Measurements from ENCODE around the gene ID4.

Gene ID4, protein sequence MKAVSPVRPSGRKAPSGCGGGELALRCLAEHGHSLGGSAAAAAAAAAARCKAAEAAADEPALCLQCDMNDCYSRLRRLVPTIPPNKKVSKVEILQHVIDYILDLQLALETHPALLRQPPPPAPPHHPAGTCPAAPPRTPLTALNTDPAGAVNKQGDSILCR

DNA sequence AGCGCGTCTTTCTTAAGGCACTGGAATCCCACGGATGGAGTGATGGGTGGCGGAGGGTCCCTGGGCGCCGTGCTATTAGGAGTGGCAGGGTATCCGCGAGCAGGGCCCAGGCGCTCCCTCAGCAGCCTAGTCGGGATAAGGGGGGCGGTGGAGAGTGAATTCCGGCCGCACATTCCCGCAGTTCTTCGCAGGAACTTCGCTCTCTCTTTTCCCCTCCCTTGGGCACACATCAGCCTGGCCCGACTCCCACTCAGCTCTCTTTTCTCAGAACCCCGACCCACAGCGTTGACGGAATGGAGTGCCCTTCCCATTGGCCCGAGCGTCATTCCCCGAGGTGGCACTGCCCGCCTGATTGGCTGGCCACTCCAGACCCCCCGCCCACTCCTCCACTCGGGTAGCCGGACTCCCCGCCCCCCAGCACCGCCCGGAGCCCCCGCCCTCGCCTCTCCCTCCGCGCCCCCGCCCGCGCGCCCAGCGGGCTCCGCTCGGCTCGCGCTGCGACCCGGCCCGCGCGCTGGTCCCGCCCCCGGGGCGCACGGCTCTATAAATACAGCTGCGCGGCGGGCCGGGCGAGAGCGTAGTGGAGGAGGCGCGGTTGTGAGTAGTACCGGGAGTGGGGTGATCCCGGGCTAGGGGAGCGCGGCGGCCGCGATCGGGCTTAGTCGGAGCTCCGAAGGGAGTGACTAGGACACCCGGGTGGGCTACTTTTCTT, at the start of gene ID4:
Gene ID4, plus strand, starts transcription at position 572 of the 712 bp plus-strand sequence. CDS start 385 bp downstream, outside the sequence.
- DNase-seq (ENCODE audit: low read depth): no peak

DNA sequence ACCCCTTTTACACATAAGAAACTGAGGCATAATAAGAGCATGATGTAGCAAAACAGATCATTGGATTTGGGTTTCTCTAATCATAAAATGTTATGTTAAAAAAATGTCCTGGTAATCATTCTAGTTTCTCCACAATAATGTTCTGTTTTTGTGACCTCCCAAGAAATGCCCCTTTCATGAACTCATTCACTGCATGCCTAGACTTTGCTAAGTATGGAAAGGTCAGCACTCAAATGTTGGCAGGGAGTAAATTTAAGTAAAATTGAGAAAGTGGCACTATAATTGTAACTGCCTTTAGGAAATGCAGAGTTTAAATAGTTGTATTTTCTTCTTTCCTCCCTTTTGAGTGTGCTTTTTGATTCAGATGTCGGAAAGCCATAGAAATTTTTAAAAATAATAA, 48.5 kb upstream of the ID4 start:
- no peak for DNase-seq (ENCODE audit: low read depth)

DNA sequence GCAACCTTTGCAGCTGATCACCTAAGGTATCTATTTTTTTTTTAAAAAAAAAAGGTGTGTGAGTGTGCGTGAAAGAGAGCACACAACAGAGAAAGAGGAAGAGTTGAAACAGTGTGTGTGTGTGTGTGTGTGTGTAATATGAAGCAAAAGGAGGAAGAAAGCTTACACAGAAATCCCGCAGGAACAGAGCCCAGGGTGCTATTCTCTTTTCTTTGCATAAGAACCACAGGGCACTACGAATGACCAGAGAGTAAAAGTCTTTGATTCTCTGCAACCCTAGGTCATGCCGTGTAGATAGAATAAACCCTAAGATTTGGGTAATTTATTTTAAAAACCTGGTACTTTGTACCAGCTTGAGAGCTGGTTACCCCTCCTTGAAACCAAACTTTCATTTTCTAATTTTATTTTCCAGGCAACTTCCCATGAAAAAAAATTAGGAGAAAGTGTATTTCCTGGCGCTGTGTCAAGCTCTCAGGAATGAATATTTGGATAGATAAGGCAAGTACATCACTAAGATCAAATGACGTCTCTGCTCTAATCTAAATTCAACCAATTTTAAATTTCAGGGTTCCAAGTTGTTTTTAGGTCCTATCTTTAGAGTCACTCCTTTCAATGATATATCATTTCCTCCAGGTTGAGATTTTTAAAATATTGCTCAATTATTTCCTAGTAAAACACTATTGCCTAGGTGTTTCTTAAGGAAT, 47.9 kb upstream of the ID4 start:
- DNase-seq (ENCODE audit: low read depth): no peak

DNA sequence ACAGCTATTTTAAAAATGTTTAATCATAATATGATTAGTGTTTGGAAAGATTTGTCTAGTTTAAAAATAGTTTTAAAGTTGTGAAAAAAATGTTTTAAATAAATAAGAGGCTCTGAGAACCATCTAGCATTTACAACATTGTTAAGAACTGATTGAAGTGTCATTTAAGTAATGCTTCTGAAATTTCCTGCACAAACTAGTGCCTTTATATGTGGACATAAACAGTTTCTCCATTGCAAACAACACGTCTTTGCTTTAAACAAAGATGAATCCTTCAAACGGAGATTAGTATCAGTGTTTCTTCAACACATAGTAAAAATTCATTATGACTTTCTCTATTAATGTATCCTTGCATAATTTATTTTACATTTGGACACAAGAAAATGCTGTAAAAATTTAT, 45.9 kb upstream of the ID4 start:
- no peak for DNase-seq (ENCODE audit: low read depth)

DNA sequence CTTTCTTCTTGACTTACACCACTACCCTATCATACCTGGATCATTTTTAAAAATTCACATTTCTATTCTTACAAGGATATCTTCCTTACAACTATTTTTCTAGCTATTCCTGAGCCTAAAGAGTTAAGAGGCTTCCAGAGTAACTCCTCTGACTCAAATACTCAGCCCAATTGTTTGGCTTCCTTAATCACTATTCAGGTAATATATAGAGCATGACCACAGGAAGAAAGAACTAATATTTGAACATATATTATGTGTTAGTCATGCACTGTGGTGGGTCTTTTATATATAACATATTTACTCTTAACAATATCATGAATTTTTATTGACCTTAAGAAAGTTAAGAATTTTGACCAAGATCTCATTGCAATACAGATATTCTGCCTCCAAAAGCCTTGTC, 42.0 kb upstream of the ID4 start:
- DNase-seq (ENCODE audit: low read depth): no peak

DNA sequence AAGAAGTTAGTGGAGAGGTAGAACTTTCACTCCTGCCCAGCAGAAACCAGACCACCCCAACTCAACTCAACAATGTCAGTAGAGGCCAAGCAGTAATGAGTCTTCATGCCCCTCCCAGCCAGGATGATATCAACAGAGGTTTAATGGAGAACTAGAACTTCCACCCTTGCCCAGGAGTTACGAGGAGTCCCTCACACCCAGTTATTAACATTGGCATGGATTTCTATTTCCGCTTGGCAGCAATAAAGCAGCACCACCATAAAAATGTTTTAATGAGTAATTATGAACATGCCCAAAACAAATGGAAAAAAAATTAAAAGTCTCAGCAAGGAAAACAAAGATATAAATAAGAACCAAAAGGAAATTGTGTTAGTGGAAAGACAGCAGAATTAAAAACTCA, 40.7 kb upstream of the ID4 start:
- DNase-seq (ENCODE audit: low read depth): no peak

DNA sequence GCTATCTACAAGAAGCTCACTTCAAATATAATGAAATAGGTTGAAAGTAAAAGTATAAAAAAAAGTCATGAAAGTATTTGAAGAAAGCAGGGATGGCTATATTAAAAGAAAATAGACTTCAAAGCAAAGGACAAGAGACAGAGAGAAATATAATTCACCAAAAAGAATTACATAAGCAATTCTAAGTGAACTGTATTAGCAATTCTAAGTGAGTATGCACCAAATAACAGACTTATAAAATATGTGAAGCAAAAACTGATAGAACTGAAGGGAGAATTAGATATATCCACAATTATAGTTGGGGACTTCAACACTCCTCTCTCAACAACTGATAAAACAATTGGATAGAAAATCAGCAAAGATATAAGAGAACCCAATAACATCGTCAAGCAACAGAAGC, 38.8 kb upstream of the ID4 start:
- DNase-seq (ENCODE audit: low read depth): no peak

DNA sequence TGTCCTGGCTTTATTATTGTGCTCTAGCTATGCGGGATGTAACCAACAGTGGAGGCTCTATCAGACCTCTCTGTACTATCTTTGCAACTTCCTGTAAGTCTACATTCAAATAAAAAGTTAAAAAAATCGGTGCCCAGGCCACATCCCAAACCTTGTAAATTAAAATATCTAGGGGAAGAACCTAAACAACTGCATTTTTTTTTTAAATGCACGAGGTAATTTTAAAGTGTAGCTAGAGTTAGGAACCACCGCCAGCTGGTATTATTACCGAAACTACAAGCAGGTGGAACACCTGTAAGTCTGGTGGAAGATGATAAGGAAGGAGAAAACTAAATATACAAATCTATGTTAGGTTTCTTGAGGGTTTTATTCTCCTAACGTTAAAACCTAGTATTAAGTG, 34.5 kb upstream of the ID4 start:
- DNase-seq (ENCODE audit: low read depth): no peak

DNA sequence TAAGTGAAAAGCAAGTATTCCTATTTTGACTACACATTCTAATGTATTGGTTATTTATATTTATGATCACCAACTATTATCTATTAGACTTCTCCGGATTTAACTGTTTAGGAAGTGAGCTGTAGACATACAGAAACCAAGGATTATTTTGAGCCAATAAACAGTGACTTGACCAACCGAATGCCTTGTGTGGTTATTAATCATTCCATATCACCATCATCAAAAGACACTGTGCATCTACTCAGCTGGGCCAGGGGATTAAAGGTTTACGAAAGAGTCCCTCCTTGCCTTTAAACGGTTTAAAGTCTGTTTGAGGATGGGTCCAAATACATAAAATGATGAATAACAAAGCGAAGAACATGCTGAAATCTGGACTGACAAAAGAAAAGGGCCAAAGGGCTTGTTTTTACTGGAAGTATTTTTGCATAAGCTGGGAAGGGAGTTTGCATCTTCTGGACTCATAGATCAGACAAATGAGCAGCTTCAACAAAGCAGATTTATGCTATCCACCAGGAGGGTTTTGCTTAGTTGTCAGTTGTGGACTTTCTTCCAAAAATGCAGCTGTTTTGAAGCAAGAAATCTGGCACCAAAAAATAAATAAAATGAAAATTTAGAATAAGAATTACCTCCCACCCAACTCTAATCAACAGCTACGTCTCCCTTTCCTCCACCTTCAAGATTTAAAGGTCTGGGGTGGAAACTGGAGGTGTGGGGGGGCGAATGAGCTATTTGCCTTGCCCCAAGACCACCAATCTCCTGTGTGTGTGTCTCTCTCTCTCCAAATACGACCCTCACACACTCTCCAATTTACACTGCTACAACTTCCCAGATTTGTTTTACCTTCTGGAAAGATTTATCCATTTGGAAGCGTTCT, 33.6 kb upstream of the ID4 start:
- no peak for DNase-seq (ENCODE audit: low read depth)

DNA sequence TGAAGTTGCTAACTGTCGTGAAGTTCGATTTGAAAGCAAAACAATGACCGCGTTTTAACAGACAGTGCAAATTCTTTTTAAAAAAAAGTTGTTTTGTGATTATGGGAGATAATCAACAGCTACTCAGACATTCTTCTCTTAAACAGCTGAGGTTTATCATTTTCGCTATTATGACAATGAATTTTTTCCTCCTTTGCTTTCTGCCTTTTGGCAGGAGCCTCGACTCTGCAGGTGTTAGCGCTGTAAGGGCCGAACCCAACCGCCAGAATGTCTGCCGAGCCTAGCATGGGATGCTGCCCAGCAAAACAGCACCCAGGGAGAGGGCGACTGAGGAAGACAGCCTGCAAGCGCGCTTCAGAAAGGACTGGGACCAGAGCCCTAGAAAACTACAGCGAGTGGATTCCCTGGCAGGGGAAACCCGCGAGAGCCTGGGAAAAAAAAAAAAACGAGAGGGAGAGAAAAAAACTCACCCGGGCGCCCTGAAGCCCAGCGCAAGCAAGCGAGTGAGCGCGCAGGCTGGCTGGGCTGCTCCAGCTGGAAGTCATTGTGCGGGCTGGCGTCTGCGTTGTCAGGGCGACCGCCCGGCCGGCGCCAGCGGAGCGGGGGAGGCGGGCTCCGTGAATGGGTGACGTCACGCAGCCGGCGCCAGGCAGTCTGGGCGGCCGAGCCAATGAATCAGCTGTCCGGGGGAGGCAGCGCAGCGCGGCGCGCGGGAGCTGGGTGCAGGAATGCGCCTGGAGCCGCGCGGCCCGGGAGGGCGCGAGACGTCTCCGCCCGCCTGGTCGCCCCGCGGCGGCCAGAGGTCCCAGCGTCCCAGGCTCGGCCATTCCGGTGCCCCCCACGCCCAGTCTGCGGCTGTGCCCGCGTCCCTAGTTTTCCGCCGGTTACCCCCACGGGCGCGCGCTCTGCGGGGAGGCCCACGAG, 32.7 kb upstream of the ID4 start:
- DNase-seq (ENCODE audit: low read depth): no peak

DNA sequence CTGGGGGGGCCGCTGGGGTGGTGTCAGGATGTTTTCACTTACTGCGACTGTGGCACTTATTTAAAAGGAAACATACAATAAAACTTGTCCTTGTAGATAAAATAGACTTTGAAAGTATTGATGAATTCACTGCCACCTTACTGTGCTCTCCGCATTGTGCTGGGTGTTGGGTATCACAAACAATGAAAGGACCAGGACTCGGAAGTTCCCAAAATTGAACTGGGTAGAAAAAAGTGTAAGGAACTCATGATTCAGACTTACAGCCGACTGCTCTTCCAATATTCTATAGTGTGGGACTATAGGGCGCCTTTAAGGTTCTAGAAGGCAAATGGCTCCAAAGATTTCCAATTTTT, 32.1 kb upstream of the ID4 start:
- DNase-seq (ENCODE audit: low read depth): no peak

DNA sequence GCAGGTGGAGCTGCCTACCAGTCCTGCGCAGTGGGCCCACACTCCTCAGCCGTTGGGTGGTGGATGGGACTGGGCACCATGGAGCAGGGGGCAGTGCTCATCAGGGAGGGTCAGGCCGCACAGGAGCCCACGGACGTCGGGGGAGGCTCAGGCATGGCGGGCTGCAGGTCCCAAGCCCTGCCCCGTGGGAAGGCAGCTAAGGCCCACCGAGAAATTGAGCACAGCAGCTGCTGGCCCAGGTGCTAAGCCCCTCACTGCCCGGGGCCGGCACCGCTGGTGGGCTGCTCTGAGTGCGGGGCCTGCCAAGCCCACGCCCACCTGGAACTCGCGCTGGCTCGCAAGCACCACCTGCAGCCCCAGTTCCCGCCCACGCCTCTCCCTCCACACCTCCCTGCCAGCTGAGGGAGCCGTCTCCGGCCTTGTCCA, 30.2 kb upstream of the ID4 start:
- DNase-seq (ENCODE audit: low read depth): no peak

DNA sequence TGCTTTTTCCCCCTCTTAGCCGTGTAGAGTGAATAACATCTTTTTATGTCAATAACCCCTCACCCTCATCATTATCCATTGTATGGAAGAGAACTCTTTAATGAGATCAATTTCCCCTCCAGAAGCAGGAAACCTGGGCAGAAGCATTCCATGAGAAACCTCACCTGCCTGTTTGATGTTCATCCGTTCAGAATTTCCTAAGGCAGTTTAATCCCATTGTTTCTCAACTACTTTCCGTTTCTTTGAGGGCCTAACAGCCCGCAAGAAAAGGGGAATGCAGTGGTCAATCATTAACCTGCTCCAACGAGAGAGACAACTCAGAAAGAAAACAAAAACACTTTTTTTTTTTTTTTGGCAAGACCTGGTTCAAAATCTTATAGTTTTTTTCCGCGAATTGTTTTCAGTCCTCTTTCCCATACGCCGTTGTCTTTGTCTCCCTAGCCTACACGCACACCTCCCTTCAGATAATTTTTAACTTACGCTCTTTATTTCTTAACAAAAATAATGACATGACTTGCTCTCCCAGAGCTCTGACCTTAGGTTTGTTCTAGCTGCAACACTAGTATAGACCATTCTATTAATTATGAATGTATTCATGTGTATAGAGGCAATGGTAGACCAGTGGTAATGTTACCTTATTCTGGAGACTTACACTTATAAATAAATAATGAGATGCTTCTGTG, 25.6 kb upstream of the ID4 start:
- DNase-seq (ENCODE audit: low read depth): no peak

DNA sequence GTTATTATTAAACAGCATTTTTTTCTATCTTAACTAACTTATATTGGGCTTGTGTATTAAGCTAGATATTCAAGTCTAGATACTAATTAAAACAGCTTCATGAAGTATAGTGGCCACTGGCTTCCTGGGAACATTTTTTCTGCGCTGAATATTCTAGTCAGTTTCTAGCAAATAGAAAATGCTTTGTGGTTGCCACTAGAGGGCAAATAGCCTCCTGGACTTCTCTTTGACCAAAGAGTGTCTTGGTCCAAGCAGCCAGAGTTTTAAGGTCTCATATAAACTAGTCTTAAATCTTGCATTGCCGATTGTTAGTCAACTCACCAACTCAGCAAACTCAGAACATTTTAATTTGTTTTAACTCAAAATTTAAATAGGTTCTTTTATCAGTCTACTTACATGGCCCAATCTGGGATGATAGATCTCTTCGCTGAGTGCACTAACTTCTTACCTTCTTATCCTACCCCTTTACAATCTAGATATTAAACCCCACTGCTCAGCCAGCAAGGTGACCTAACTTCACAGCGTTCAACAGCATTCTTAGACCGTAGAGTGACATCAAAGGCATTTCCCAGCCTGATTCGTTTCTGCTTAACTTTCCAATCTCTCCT, 24.6 kb upstream of the ID4 start:
- no peak for DNase-seq (ENCODE audit: low read depth)

DNA sequence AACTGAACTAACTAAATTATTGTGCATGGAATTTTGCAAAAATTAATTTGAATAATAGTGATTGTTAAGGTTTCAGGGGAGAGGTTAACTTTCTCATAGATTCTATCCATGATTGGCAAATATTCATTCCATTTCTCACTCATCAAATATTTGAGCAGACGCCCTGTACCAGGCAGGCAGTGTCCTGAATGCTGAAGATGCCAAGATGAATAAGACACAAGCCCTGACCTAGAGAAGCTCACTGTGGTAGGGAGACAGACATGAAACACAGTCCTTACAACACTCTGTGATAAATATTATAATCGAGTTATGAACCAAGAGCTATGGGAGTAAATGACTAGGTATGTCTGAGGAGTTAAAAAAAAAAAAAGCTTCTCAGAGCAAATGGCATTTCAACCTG, 18.4 kb upstream of the ID4 start:
- DNase-seq (ENCODE audit: low read depth): no peak

DNA sequence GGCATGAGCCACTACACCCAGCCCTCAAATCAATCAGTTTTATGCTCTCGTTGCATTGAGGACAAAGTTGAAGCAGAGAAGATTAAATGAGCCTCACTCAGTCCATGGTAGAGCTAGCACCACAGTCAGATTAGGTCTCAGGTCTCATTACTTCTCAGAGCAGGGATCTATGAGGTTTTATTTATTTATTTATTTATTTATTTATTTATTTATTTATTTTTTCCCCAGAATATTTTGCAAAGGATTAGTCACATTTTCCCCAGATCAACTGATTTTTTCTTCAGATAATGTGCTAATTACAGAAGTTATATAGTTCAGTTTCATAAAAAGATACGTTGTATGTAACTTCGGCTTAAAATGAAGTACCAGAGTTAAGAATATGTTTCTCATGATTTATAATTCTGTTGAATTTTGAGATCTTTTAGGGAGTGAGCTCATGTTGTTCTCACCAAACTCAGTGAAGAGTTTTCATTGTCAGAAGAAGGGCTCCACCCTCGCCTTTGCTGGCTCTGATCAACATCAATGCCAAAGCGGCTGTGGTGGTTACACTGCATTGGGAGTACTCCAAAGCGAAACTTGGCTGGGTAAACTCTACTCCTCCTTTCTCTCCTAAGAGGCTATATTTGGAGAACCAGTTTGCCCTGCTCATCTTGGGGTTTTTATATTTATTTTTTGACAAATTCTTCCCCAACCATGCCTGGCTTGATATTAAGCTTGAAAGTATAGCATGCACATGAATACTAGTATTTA, 12.9 kb upstream of the ID4 start:
- DNase-seq (ENCODE audit: low read depth): no peak

DNA sequence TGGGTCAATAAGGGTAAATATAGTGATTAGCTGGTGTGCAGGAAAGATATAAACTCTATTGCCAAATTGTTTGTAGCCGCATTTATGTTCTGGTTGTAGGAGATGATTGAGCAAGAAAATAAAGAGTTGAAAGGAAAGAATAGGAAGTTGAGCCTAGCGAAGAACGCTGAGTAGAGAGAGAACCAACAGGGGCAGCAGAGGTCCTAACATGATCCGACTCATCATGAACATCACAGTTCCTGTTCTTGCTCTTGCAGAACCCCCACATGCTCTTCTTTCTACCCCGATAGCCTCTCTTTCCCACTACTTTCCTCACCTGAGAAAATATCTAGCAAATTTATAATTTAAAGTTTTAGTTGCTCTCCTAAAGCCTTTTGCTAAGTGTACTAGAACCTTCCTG, 9.9 kb upstream of the ID4 start:
- no peak for DNase-seq (ENCODE audit: low read depth)

DNA sequence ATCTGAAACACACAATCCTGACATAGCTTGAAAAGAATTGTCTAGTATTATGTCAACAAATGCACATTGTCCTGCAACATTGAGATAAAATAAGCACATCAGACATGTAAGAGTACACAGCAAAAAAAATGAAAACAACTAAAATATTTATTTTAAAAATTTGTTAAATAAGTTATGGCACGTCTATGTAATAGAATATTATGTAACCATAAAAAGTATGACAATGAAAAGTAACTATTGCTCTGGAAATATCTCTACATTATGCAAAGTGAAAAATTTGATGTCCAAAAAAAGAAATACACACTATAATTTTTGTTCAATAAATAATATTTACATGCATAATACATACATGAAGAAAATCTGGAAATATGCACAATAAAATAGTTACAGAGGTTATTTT, 9.3 kb upstream of the ID4 start:
- no peak for DNase-seq (ENCODE audit: low read depth)

DNA sequence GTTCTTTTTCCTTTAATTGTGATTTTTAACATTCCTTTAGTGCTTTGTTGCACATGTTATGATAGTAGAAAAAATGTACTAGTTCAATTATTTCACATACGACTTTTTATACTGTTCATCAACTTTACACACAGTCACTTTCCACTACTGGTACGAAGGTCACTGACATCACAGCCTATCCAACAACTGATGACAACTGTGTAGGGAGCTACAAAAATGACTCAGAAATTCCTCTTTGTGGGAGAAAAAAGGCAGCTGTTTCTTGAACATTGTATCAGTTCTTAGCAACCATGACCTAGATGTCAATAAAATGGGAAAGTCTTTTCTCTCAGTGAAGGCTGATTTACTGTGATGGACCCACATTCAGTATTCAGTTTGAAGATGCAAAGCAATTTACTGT, 7.0 kb upstream of the ID4 start:
- no peak for DNase-seq (ENCODE audit: low read depth)

DNA sequence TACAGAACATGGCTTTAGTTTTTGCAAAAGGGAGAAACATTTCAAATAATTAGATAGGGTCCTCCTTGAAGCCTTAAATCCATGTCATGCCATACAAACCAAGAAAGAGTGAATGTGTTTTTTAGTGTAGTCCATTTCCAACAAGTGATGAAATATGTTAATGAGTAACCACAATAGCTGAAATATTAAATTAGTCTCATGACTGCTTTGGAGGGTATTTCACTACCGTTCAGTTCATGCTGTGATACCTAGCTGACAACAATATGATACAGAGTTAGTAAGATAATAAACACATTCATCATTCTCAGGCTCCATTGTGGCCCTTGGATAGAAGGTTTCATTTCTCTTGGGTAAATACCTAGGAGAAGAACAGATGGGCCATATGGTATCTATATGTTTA, 5.8 kb upstream of the ID4 start:
- no peak for DNase-seq (ENCODE audit: low read depth)

Data from T-helper 22 cell (primary cell).